Tibial artery (tissue), 4 donors: ENCODE measurements around the gene TTC39B.

Experiments used
- DNase-seq, 2 donors: peaks; one replicate each; pipeline ENCODE4 v3.0.0-alpha.2; 2019
- H3K27ac ChIP-seq, 2 donors: fragments of 200-600 bp; sonication (generic) in 1 of 2; 1 replicate in 1 of 2; 2 replicates in 1 of 2; pipeline ENCODE4 v1.5.1; 2018 to 2019; ENCODE audit warnings: mild to moderate bottlenecking in 1 of 2
- H3K27me3 ChIP-seq, 2 donors: fragments of 200-600 bp; sonication (generic) in 1 of 2; one replicate each; pipeline versions ENCODE4 v1.5.1 to v1.6.0; 2016 to 2019
- H3K36me3 ChIP-seq, 3 donors: fragments of 200-600 bp; sonication (generic) in 2 of 3; one replicate each; pipeline ENCODE4 v1.5.1; 2016 to 2019; ENCODE audit warnings: mild to moderate bottlenecking in 2 of 3
- H3K4me1 ChIP-seq, 4 donors: fragments of 200-600 bp; sonication (generic) in 2 of 4; 1 replicate in 3 of 4; 2 replicates in 1 of 4; pipeline ENCODE4 v1.5.1; 2016 to 2019
- H3K4me3 ChIP-seq, 2 donors: fragments of 200-600 bp; sonication (generic) in 1 of 2; 1 replicate in 1 of 2; 2 replicates in 1 of 2; pipeline ENCODE4 v1.5.1; 2018 to 2019; ENCODE audit warnings: mild to moderate bottlenecking in 2 of 2
- H3K9me3 ChIP-seq, 3 donors: fragments of 200-600 bp; sonication (generic) in 1 of 3; one replicate each; pipeline ENCODE4 v1.5.1; 2016 to 2019
- intact Hi-C: fragments of 100-400 bp; cut with DNase I; formaldehyde crosslinking; loops from one replicate; pipeline ENCODE4 v1.15.0; 2023; ENCODE audit warnings: low total_unique reads
- TF ChIP-seq, protein P1 (sequence below), 2 experiments: fragments of 200-600 bp in 1 of 2; fragments of 450-650 bp in 1 of 2; IDR thresholded peaks; one replicate each; pipeline ENCODE4 v1.5.1; 2017 to 2019; ENCODE audit warnings: antibody characterized with exemption in 2 of 2, mild to moderate bottlenecking in 1 of 2, moderate library complexity in 1 of 2

The TTC39B gene

DNA sequence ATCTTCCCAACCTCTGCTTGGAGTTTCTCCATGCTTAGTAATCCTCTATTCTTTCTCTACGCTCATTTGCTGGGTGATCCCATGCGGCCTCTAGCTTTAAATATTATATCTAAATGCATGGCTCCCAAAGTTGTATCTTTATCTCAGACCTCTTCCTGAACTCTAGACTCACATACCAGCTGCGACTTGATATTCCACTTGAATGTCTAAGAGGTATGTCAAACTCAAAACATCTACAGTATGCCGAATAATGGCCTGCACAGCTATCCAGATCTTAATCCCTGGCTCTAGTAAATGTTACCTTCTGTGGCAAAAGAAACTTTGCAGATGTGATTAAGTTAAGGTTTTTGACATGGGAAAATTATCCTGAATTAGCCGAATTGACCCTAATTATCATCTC lies 179.2 kb downstream of the TTC39B start:
- no peaks in the 10 kb centered on the region for H3K4me1 ChIP-seq
- TF ChIP-seq, protein P1, sequence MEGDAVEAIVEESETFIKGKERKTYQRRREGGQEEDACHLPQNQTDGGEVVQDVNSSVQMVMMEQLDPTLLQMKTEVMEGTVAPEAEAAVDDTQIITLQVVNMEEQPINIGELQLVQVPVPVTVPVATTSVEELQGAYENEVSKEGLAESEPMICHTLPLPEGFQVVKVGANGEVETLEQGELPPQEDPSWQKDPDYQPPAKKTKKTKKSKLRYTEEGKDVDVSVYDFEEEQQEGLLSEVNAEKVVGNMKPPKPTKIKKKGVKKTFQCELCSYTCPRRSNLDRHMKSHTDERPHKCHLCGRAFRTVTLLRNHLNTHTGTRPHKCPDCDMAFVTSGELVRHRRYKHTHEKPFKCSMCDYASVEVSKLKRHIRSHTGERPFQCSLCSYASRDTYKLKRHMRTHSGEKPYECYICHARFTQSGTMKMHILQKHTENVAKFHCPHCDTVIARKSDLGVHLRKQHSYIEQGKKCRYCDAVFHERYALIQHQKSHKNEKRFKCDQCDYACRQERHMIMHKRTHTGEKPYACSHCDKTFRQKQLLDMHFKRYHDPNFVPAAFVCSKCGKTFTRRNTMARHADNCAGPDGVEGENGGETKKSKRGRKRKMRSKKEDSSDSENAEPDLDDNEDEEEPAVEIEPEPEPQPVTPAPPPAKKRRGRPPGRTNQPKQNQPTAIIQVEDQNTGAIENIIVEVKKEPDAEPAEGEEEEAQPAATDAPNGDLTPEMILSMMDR (IDR thresholded peaks at IDR 0.05): no peak
- no peak for DNase-seq
- H3K9me3 ChIP-seq: no peaks in the 10 kb centered on the region
- intact Hi-C loops: no loop called here
- H3K27me3 ChIP-seq: peaks cover 0 to 4% of the 10 kb centered on the region in 2 donors
- no peak overlapping the region for H3K4me3 ChIP-seq
- no peak overlapping the region for H3K27ac ChIP-seq
- no peaks in the 10 kb centered on the region for H3K36me3 ChIP-seq

DNA sequence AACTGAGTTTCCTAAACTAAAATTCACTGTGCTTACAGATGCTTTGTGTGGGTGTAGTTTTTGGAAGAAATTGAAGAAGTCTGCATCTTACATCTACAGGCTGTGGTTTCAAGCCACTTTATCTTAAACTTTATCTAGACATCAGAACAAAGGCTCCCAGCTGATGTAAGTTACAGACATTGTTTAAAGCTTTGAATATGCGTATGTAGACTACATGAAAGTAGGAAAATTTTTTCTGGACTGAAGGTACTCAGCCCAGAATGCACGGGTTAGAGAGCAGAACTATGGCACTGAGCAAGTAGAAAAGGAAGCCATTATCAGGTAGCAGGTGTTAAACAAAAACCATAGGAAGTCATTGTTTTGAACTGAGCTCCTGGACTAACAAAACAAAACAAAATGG lies 185.4 kb downstream of the TTC39B start:
- Histone ChIP-seq H3K9me3 (no peaks in the 10 kb centered on the region), H3K27ac (no peak overlapping the region), H3K4me1 (no peaks in the 10 kb centered on the region), H3K27me3 (peaks cover 0 to 4% of the 10 kb centered on the region in 2 donors), H3K36me3 (no peaks in the 10 kb centered on the region), H3K4me3 (no peak overlapping the region)
- intact Hi-C loops: no loop called here
- no peak for DNase-seq
- TF ChIP-seq, protein P1 (IDR thresholded peaks at IDR 0.05): no peak

DNA sequence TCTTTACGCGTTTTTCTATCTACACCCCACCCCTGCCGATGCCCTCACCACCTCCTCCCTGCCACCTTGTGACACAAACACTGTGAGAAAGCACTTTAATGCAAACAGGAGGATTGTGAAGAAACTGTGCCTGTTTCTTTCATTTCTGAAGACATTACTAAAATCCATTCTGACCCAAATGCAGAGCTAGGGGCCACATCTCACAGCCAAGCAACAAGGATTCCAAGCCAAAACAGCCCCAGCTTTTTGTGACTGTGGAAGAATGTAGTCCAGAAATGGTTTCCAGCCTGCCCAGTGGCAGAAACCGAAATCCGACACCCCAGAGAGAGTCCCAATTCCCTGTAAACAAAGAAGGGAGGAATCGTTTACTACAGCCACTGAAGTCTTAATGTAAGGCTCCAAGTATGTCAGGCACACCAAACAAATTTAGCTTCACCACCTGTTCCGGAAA lies 190.9 kb downstream of the TTC39B start:
- Histone ChIP-seq H3K9me3 (no peaks in the 10 kb centered on the region), H3K27ac (no peak overlapping the region), H3K36me3 (no peaks in the 10 kb centered on the region), H3K4me1 (no peaks in the 10 kb centered on the region), H3K27me3 (no peaks in the 10 kb centered on the region), H3K4me3 (peak overlapping the region in 1 of 2 donors; percentile 15)
- TF ChIP-seq, protein P1 (IDR thresholded peaks at IDR 0.05): no peak
- intact Hi-C loops: no loop called here
- DNase-seq: no peak

DNA sequence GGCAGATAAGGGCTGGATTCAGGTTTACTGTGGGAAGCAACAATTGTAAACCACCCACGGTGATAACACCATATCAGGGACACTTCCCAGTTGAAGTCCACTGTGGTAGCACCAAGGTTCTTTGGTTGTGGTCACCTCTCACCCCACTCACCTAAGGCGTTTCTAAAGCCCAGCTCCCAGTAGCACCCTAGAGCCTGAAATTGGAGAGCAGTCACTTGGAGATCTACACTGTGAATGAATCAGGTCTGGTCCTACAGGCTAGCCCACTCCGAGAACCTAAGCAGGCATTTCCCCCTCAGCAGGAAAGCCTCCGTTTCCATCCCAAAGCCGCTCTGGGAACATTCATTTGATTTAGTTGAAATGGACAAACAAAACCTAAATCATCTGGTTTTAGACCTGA lies 191.3 kb downstream of the TTC39B start:
- H3K36me3 ChIP-seq: no peaks in the 10 kb centered on the region
- DNase-seq: no peak
- H3K27ac ChIP-seq: no peak overlapping the region
- no peaks in the 10 kb centered on the region for H3K27me3 ChIP-seq
- intact Hi-C loops: no loop called here
- no peaks in the 10 kb centered on the region for H3K9me3 ChIP-seq
- TF ChIP-seq, protein P1 (IDR thresholded peaks at IDR 0.05): no peak
- H3K4me1 ChIP-seq: no peaks in the 10 kb centered on the region
- H3K4me3 ChIP-seq: peak overlapping the region in 1 of 2 donors; percentile 15

DNA sequence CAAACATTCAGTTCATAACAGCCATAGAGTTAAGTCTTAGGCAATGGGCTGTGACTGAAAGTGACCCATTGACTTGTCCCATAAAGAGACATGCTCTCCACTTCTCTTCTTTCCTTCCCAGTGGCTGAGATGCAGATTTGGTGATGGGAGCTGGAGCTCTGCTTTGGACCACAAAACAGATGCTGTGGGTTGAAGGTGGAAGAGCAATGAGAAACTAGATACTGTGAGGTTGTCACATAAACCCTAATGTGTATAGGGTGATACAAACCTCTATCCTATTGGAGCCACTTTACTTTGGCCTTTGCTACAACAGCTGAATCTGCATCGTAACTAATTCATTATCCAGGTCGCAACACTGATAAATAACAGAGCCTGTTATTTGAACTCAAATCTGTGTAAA lies 192.0 kb downstream of the TTC39B start:
- intact Hi-C loops: no loop called here
- DNase-seq: no peak
- TF ChIP-seq, protein P1 (IDR thresholded peaks at IDR 0.05): no peak

More for the DNA sequence above, 192.0 kb downstream of the TTC39B start:
- Histone ChIP-seq H3K36me3 (no peaks in the 10 kb centered on the region), H3K9me3 (no peaks in the 10 kb centered on the region), H3K27ac (no peak overlapping the region), H3K4me1 (no peaks in the 10 kb centered on the region), H3K4me3 (no peak overlapping the region), H3K27me3 (no peaks in the 10 kb centered on the region)
